ENCODE results near the gene HTR2A.

Gene HTR2A

DNA sequence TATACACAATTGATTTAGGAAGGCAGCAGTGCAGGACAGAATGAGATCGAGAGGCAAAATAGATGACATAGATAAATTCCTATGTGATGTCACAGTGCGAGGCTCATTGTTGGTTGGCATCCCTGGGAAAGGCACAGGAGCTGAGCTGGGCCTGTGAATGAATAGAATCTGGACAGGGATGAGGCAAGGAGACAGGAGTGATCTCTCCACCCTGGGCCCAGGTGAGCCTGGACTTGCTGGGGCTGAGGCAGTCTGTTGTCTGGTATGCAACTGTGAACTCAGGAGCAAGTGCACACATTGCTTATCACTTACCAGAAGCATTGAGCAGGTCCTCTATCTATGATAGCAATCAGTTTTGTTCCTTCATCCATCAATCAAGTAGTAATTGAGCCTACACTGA is 51.7 kb downstream of the HTR2A start:
- TF ChIP-seq CTCF (conservative IDR thresholded peaks at IDR 0.05; ENCODE audit: low read length), result no peak
- no peak overlapping the region for H3K4me3 ChIP-seq (ENCODE audit: low read length)
- DNase-seq (ENCODE audit: low read depth), result no peak

- DNase-seq (ENCODE audit: low read depth), result no peak
- no peak overlapping the region for H3K4me3 ChIP-seq (ENCODE audit: low read length)
- no peak for TF ChIP-seq CTCF (conservative IDR thresholded peaks at IDR 0.05; ENCODE audit: low read length)
Measured at GRCh38 chr13:46844431-46844830, 52.4 kb downstream of the HTR2A start.

GRCh38 chr13:46839399-46839798 is 57.5 kb downstream of the HTR2A start:
- DNase-seq (ENCODE audit: low read depth), result no peak

DNA sequence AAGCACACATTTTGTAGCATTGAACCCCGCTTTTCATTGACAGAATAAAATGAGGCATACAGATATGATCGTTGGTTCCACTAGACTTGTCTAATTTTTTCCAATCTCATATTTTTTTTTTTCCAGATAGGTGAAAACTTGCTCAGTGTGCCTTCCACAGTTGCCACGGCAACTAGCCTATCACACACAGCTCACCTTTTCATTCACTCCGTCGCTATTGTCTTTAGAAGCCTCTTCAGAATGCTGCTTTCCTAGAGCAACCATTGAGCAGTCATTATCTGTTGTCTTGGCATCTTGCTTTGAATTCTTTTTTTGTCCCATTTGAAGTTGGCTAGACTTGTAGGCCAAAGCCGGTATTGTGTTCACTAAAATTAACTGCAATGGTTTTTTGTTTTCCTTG is 62.2 kb downstream of the HTR2A start:
- no peak overlapping the region for H3K4me3 ChIP-seq (ENCODE audit: low read length)
- TF ChIP-seq CTCF (conservative IDR thresholded peaks at IDR 0.05; ENCODE audit: low read length), result no peak
- no peak for DNase-seq (ENCODE audit: low read depth)

More at GRCh38 chr13:46839399-46839798, 57.5 kb downstream of the HTR2A start:
- TF ChIP-seq CTCF (conservative IDR thresholded peaks at IDR 0.05; ENCODE audit: low read length), result no peak
- no peak overlapping the region for H3K4me3 ChIP-seq (ENCODE audit: low read length)

- no peak overlapping the region for H3K4me3 ChIP-seq (ENCODE audit: low read length)
- TF ChIP-seq CTCF (conservative IDR thresholded peaks at IDR 0.05; ENCODE audit: low read length), result peak; percentile 85
- peak; percentile 54 for DNase-seq (ENCODE audit: low read depth)
Measured at GRCh38 chr13:46831588-46832194, 65.2 kb downstream of the HTR2A start.

DNA sequence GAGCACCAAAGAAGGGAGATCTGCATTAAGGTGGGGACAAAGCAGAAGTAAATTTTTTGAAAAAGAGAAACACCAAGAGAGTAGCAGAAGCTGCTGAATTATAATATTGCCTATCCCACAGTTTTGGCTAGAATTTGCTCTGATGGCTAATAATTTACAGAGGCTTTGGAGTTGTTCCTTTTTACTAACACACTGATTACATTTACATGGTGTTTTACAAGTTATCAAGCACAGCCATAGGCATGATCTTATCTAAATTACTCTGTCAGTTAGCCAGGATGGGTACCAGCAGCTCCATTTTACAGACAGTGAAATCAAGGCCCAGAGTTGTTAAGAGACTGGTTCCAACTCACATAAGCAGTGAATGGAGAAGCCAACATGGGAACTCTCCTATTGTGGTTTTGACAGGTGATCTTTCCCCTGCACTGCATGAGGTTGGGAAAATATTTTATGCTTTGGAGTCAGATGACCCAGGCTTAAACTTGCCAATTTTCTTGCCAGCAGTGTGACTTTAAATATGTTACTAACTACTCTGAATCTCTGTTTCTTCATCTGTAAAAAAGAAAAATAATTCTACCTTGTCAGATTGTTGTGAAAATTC is 66.3 kb downstream of the HTR2A start:
- no peak for DNase-seq (ENCODE audit: low read depth)
- TF ChIP-seq CTCF (conservative IDR thresholded peaks at IDR 0.05; ENCODE audit: low read length), result no peak
- no peak overlapping the region for H3K4me3 ChIP-seq (ENCODE audit: low read length)

DNA sequence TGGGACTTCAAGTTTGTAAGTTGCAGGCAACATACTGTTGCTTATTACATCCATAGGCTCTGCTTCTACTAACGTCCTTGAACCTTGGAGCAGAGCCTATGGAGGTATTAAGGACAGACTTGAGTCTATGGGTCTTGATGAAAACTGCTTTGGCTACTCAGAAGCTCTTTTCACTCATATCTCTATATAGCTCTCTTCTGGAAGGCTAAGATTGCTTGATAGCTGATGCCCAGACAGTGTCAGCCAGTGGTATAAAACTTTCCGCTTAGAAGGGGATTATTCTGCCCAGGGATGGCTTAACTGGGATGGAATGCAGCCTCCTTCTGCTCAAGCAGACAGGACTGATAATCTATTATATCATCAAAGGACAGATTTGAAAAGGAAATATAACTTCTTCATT is 74.3 kb downstream of the HTR2A start:
- no peak for DNase-seq (ENCODE audit: low read depth)
- H3K4me3 ChIP-seq (ENCODE audit: low read length), result no peak overlapping the region
- TF ChIP-seq CTCF (conservative IDR thresholded peaks at IDR 0.05; ENCODE audit: low read length), result no peak
